B cell (primary cell): ENCODE measurements around the gene RPL23. TPM values are rescaled to one million over a fixed set of nuclear protein-coding genes. Genes with fewer than 3 reads are reported as not detected.

ENCODE experiments used
- ATAC-seq: fragments of 200-7000 bp; cut with Tn5 transposase; one replicate; pipeline ENCODE4 v1.10.0; 2021; ENCODE audit warnings: low read depth, mild to moderate bottlenecking, moderate number of reproducible peaks, moderate library complexity
- CTCF ChIA-PET: fragments of 350-600 bp; sonication (Branson Sonifier 250); formaldehyde crosslinking; loops from one replicate; lab custom pipeline; 2021; ENCODE audit warnings: antibody characterized with exemption, inconsistent platforms; lab: Charles Lee
- POLR2A ChIA-PET: fragments of 350-600 bp; sonication (Branson Sonifier 250); formaldehyde crosslinking; loops from one replicate; lab custom pipeline; 2021; ENCODE audit warnings: antibody characterized with exemption; lab: Charles Lee
- DNase-seq: peaks from one replicate; pipeline ENCODE4 v3.0.0; 2013
- H2AFZ ChIP-seq: 2 replicates; pipeline ENCODE4 v1.6.1; 2012; ENCODE audit warnings: mild to moderate bottlenecking, low read depth, low read length; ENCODE audit not compliant: insufficient read depth, poor library complexity, severe bottlenecking
- H3K27ac ChIP-seq, 2 donors: 1 replicate in 1 of 2; 2 replicates in 1 of 2; pipeline ENCODE4 v1.5.1; 2012 to 2013; ENCODE audit warnings: low read length in 2 of 2, mild to moderate bottlenecking in 2 of 2, moderate library complexity in 1 of 2
- H3K27me3 ChIP-seq, 4 experiments: fragments of 200-600 bp in 1 of 4; sonication (generic) in 1 of 4; replicated peaks in 1 of 4; 1 replicate in 2 of 4; 2 replicates in 2 of 4; pipeline versions ENCODE4 v1.6.1 to v1.7.0; 2013 to 2016; ENCODE audit warnings: low read length in 3 of 4, mild to moderate bottlenecking in 2 of 4, mixed read lengths in 1 of 4, moderate library complexity in 1 of 4; ENCODE audit not compliant: insufficient read depth in 4 of 4, control insufficient read depth in 3 of 4; ENCODE audit errors: control extremely low read depth in 1 of 4
- H3K36me3 ChIP-seq, 2 experiments: replicated peaks in 1 of 2; 1 replicate in 1 of 2; 2 replicates in 1 of 2; pipeline versions ENCODE4 v1.6.1 to v1.7.1; 2013; ENCODE audit warnings: low read length in 1 of 2; ENCODE audit not compliant: insufficient read depth in 2 of 2, control insufficient read depth in 1 of 2; ENCODE audit errors: control extremely low read depth in 1 of 2, extremely low read depth in 1 of 2
- H3K4me1 ChIP-seq, 2 donors: fragments of 200-600 bp in 1 of 2; sonication (generic) in 1 of 2; 1 replicate in 1 of 2; 2 replicates in 1 of 2; pipeline versions ENCODE4 v1.5.1 to v1.6.1; 2013 to 2017; ENCODE audit warnings: low read length in 2 of 2; ENCODE audit not compliant: control insufficient read depth in 2 of 2, insufficient read depth in 2 of 2
- H3K4me2 ChIP-seq: replicated peaks from 2 replicates; pipeline ENCODE3; 2012; ENCODE audit warnings: mild to moderate bottlenecking, low read depth, low read length; ENCODE audit not compliant: poor library complexity, severe bottlenecking
- H3K4me3 ChIP-seq, 5 experiments: fragments of 200-600 bp in 1 of 5; sonication (generic) in 1 of 5; 1 replicate in 3 of 5; 2 replicates in 2 of 5; pipeline versions ENCODE4 v1.5.1 to v1.7.0; 2011 to 2016; ENCODE audit warnings: low read length in 4 of 5, mild to moderate bottlenecking in 4 of 5, low read depth in 2 of 5, control low read depth in 1 of 5, moderate library complexity in 1 of 5; ENCODE audit not compliant: insufficient read depth in 1 of 5; ENCODE audit errors: control extremely low read depth in 1 of 5, extremely low read depth in 1 of 5
- H3K79me2 ChIP-seq: fragments of 200-600 bp; sonication (generic); one replicate; pipeline ENCODE4 v1.6.0; 2016; ENCODE audit warnings: low read length; ENCODE audit not compliant: control insufficient read depth, insufficient read depth
- H3K9ac ChIP-seq: fragments of 200-600 bp; sonication (generic); 2 replicates; pipeline ENCODE4 v1.6.1; 2017; ENCODE audit warnings: mild to moderate bottlenecking, low read length, moderate library complexity
- H3K9me3 ChIP-seq, 3 donors: one replicate each; pipeline versions ENCODE4 v1.6.1 to v1.7.1; 2013; ENCODE audit warnings: low read length in 2 of 3; ENCODE audit not compliant: control insufficient read depth in 2 of 3, insufficient read depth in 1 of 3; ENCODE audit errors: control extremely low read depth in 1 of 3
- H4K20me1 ChIP-seq: 2 replicates; pipeline ENCODE4 v1.6.0; 2012; ENCODE audit warnings: mild to moderate bottlenecking, low read length; ENCODE audit not compliant: insufficient read depth, control insufficient read depth, poor library complexity, severe bottlenecking
- H3K27ac Mint-ChIP-seq: one replicate; pipeline ENCODE4 v1.8.0; 2021; ENCODE audit warnings: mixed read lengths
- H3K27me3 Mint-ChIP-seq: one replicate; pipeline ENCODE4 v1.8.0; 2021; ENCODE audit warnings: mixed read lengths
- H3K4me1 Mint-ChIP-seq: one replicate; pipeline ENCODE4 v1.8.0; 2021; ENCODE audit warnings: mixed read lengths
- H3K4me3 Mint-ChIP-seq: one replicate; pipeline ENCODE4 v1.8.0; 2021; ENCODE audit warnings: mixed read lengths
- H3K9me3 Mint-ChIP-seq: one replicate; pipeline ENCODE4 v1.8.0; 2022; ENCODE audit warnings: mixed read lengths; ENCODE audit not compliant: insufficient read depth
- EZH2 ChIP-seq: IDR thresholded peaks from 2 replicates; pipeline ENCODE4 v1.6.1; 2012; ENCODE audit warnings: borderline replicate concordance, low read depth, mild to moderate bottlenecking, moderate library complexity, low read length; ENCODE audit not compliant: insufficient read depth, poor library complexity, severe bottlenecking
- WGBS: methylation state at CpG from one replicate; pipeline ENCODE4 v1.1.5; 2013; ENCODE audit warnings: missing lambda C conversion rate; ENCODE audit not compliant: insufficient coverage; 5-methylcytosine and 5-hydroxymethylcytosine counted together
- intact Hi-C: fragments of 100-400 bp; cut with micrococcal nuclease; formaldehyde crosslinking; loops from one replicate; pipeline ENCODE4 v1.10.0; 2022
- polyA plus RNA-seq: library from polyadenylated mRNA; depleted of rRNA; stranded (reverse); fragments of >200 nt; gene quantifications from 2 replicates; pipeline ENCODE4 v1.2.3, GENCODE V29; 2012
- total RNA-seq, 2 donors: library from RNA; stranded (reverse); fragments of 120-200 nt in 1 of 2; gene quantifications; 1 replicate in 1 of 2; 2 replicates in 1 of 2; pipeline versions ENCODE4 v1.2.3 to v1.2.4, GENCODE V29; 2013 to 2022
- TF ChIP-seq, protein P1 (sequence below): fragments of 200-600 bp; IDR thresholded peaks from one replicate; pipeline ENCODE4 v1.8.0; 2022; ENCODE audit warnings: antibody characterized with exemption, mild to moderate bottlenecking

The RPL23 gene
- total and polyA plus RNA-seq, 2 donors (not counting 1 experiment from before 2014, with no cell fraction given) = 1,753 to 2,282 TPM

DNA sequence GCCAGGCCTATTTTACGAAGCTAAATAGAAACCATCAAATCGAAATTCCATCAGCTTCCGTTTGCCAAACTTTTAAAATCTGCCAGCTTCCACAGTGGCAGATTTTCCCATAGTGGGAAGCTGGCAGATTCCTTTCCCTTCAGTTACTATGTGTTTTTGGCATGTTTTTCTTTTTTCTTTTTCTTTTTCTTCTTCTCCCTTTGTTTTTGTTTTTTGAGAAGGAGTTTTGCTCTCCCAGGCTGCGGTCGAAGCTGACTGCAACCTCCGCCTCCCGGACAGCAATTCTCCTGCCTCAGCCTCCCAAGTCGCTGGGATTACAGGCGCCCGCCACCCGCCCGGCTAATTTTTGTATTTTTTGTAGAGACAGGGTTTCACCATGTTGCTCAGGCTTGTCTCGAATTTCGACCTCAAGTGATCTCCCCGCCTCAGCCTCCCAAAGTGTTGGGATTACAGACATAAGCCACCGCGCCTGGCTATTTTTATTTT lies 27.7 kb downstream of the RPL23 start:
- Mint-ChIP-seq H3K4me3 (peak overlapping the region; percentile 98), H3K27me3 (no peaks in the 10 kb centered on the region), H3K9me3 (no peaks in the 10 kb centered on the region), H3K4me1 (peaks cover 25% of the 10 kb centered on the region), H3K27ac (peak overlapping the region; percentile 100)
- Histone ChIP-seq H3K9ac (peak overlapping the region; percentile 84), H4K20me1 (peaks cover 17% of the 10 kb centered on the region), H3K9me3 (no peaks in the 10 kb centered on the region), H3K79me2 (peaks cover 43% of the 10 kb centered on the region), H3K27ac (peak overlapping the region; percentile 88 to 97), H3K4me1 (peaks cover 14 to 19% of the 10 kb centered on the region in 2 donors), H2AFZ (peak overlapping the region; percentile 92), H3K4me3 (peak overlapping the region; percentile 77 to 93 (median 81)), H3K36me3 (peaks cover 0 to 9% of the 10 kb centered on the region in 2 experiments), H3K4me2 (peak overlapping the region; percentile 86), H3K27me3 (no peaks in the 10 kb centered on the region)
- ATAC-seq (no peak), DNase-seq (no peak)
- TF ChIP-seq EZH2 = no peak
- TF ChIP-seq, protein P1, sequence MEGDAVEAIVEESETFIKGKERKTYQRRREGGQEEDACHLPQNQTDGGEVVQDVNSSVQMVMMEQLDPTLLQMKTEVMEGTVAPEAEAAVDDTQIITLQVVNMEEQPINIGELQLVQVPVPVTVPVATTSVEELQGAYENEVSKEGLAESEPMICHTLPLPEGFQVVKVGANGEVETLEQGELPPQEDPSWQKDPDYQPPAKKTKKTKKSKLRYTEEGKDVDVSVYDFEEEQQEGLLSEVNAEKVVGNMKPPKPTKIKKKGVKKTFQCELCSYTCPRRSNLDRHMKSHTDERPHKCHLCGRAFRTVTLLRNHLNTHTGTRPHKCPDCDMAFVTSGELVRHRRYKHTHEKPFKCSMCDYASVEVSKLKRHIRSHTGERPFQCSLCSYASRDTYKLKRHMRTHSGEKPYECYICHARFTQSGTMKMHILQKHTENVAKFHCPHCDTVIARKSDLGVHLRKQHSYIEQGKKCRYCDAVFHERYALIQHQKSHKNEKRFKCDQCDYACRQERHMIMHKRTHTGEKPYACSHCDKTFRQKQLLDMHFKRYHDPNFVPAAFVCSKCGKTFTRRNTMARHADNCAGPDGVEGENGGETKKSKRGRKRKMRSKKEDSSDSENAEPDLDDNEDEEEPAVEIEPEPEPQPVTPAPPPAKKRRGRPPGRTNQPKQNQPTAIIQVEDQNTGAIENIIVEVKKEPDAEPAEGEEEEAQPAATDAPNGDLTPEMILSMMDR = no peak
- POLR2A ChIA-PET = interaction anchor here (0.7 to 1.7 kb wide), 6 partner anchors 28 to 141 kb away, joined by 3 to 12 read pairs (median 5); partner anchors contain the start of genes FBXO47, LASP1, PSMB3 and RPL23
- intact Hi-C loops = loop anchor here (1.0 kb wide), 6 partner anchors 26 to 141 kb away; partner anchors contain the start of genes FBXO47, PSMB3 and RPL23
- WGBS = 94% methylated on average over 11 of the region's 17 CpGs
- CTCF ChIA-PET = interaction anchor here (0.6 to 1.7 kb wide), 7 partner anchors 23 to 327 kb away, joined by 3 to 8 read pairs (median 4); partner anchors contain the start of gene RPL23
